Nephron progenitor cell (in vitro differentiated cells): ENCODE data around the gene SNN.
A peak's percentile ranks its signal among the peaks of the same experiment; 100 is the strongest.

Experiments used
- DNase-seq: peaks from one replicate; pipeline ENCODE4 v3.0.0; 2021
- H3K27ac Mint-ChIP-seq: 2 replicates; pipeline ENCODE4 v1.8.0; 2021; ENCODE audit warnings: mild to moderate bottlenecking, moderate library complexity, mixed read lengths
- H3K27me3 Mint-ChIP-seq: 2 replicates; pipeline ENCODE4 v1.8.0; 2021; ENCODE audit warnings: mild to moderate bottlenecking, low read depth, mixed read lengths; ENCODE audit not compliant: poor library complexity
- H3K36me3 Mint-ChIP-seq: 2 replicates; pipeline ENCODE4 v1.8.0; 2021; ENCODE audit warnings: low read depth, mixed read lengths
- H3K4me1 Mint-ChIP-seq: 2 replicates; pipeline ENCODE4 v1.8.0; 2021; ENCODE audit warnings: mixed read lengths
- H3K4me3 Mint-ChIP-seq: 2 replicates; pipeline ENCODE4 v1.8.0; 2021; ENCODE audit warnings: mild to moderate bottlenecking, moderate library complexity, mixed read lengths
- H3K9me3 Mint-ChIP-seq: 2 replicates; pipeline ENCODE4 v1.8.0; 2021; ENCODE audit warnings: mild to moderate bottlenecking, moderate library complexity, mixed read lengths
- CTCF ChIP-seq: fragments of 200-600 bp; sonication (generic); IDR thresholded peaks from 2 replicates; pipeline ENCODE4 v1.5.0; 2021; ENCODE audit warnings: antibody characterized with exemption

The SNN gene

GRCh38 chr16:11692171-11692570 lies 23.9 kb downstream of the SNN start:
- H3K27ac Mint-ChIP-seq: no peak overlapping the region
- H3K36me3 Mint-ChIP-seq: peaks cover 56% of the 10 kb centered on the region
- H3K4me3 Mint-ChIP-seq: no peak overlapping the region
- DNase-seq: no peak
- no peaks in the 10 kb centered on the region for H3K9me3 Mint-ChIP-seq
- TF ChIP-seq CTCF: no peak
- no peaks in the 10 kb centered on the region for H3K27me3 Mint-ChIP-seq
- peaks cover 10% of the 10 kb centered on the region for H3K4me1 Mint-ChIP-seq

- Mint-ChIP-seq H3K27me3 (no peaks in the 10 kb centered on the region), H3K36me3 (peaks cover 57% of the 10 kb centered on the region), H3K27ac (no peak overlapping the region), H3K4me1 (peaks cover 10% of the 10 kb centered on the region), H3K4me3 (no peak overlapping the region), H3K9me3 (no peaks in the 10 kb centered on the region)
- no peak for TF ChIP-seq CTCF
- no peak for DNase-seq
These were observed 24.4 kb downstream of the SNN start for GRCh38 chr16:11692651-11693050.

- peak overlapping the region; percentile 13 for H3K27ac Mint-ChIP-seq
- no peak overlapping the region for H3K4me3 Mint-ChIP-seq
- H3K27me3 Mint-ChIP-seq: no peaks in the 10 kb centered on the region
- no peak for TF ChIP-seq CTCF
- H3K36me3 Mint-ChIP-seq: peaks cover 56% of the 10 kb centered on the region
- H3K4me1 Mint-ChIP-seq: no peaks in the 10 kb centered on the region
- no peaks in the 10 kb centered on the region for H3K9me3 Mint-ChIP-seq
- DNase-seq: no peak
These were observed 28.2 kb downstream of the SNN start for GRCh38 chr16:11696266-11697012.

GRCh38 chr16:11697319-11697718 lies 29.1 kb downstream of the SNN start:
- Mint-ChIP-seq H3K36me3 (peaks cover 54% of the 10 kb centered on the region), H3K4me1 (no peaks in the 10 kb centered on the region), H3K27me3 (no peaks in the 10 kb centered on the region), H3K4me3 (no peak overlapping the region), H3K9me3 (no peaks in the 10 kb centered on the region), H3K27ac (no peak overlapping the region)
- TF ChIP-seq CTCF: no peak
- DNase-seq: no peak

- no peaks in the 10 kb centered on the region for H3K27me3 Mint-ChIP-seq
- H3K4me1 Mint-ChIP-seq: no peaks in the 10 kb centered on the region
- peak overlapping the region; percentile 58 for H3K27ac Mint-ChIP-seq
- H3K4me3 Mint-ChIP-seq: no peak overlapping the region
- H3K9me3 Mint-ChIP-seq: no peaks in the 10 kb centered on the region
- no peak for TF ChIP-seq CTCF
- H3K36me3 Mint-ChIP-seq: peaks cover 60% of the 10 kb centered on the region
- DNase-seq: no peak
These were observed 30.0 kb downstream of the SNN start for GRCh38 chr16:11698271-11698689.
